Suprapubic skin (tissue), 4 donors: ENCODE data around the gene RAB31. TPM values are rescaled to one million over a fixed set of nuclear protein-coding genes. Genes with fewer than 3 reads are reported as not detected.
A peak's percentile ranks its signal among the peaks of the same experiment; 100 is the strongest.

Source experiments
- DNase-seq, 2 donors: peaks; one replicate each; pipeline ENCODE4 v3.0.0-alpha.2; 2019; ENCODE audit warnings: low spot score in 2 of 2
- H3K27ac ChIP-seq: fragments of 200-600 bp; sonication (generic); one replicate; pipeline ENCODE4 v1.5.1; 2019
- H3K27me3 ChIP-seq: fragments of 200-600 bp; sonication (generic); one replicate; pipeline ENCODE4 v1.5.1; 2019
- H3K36me3 ChIP-seq: fragments of 200-600 bp; sonication (generic); one replicate; pipeline ENCODE4 v1.5.1; 2019
- H3K4me1 ChIP-seq: fragments of 200-600 bp; sonication (generic); one replicate; pipeline ENCODE4 v1.5.1; 2019
- H3K4me3 ChIP-seq: fragments of 200-600 bp; sonication (generic); one replicate; pipeline ENCODE4 v1.5.1; 2019; ENCODE audit warnings: mild to moderate bottlenecking
- H3K9me3 ChIP-seq: fragments of 200-600 bp; sonication (generic); one replicate; pipeline ENCODE4 v1.5.1; 2019
- EP300 ChIP-seq: sonication (generic); formaldehyde crosslinking; IDR thresholded peaks from one replicate; pipeline ENCODE4 v1.6.1; 2017; ENCODE audit warnings: antibody characterized with exemption
- POLR2A ChIP-seq, 2 donors: fragments of 450-650 bp; IDR thresholded peaks; one replicate each; pipeline ENCODE4 v1.6.1; 2017; ENCODE audit warnings: antibody characterized with exemption in 2 of 2, mild to moderate bottlenecking in 2 of 2, moderate library complexity in 2 of 2
- POLR2AphosphoS5 ChIP-seq, 3 donors: sonication (generic); formaldehyde crosslinking; IDR thresholded peaks; one replicate each; pipeline ENCODE4 v1.6.1; 2017; ENCODE audit warnings: antibody characterized with exemption in 3 of 3
- WGBS: methylation state at CpG from one replicate; pipeline ENCODE4 v1.1.5; 2018; 5-methylcytosine and 5-hydroxymethylcytosine counted together
- total RNA-seq, 4 donors: library from RNA; depleted of rRNA; stranded (reverse); fragments of >200 nt; gene quantifications; one replicate each; pipeline ENCODE4 v1.1.0, GENCODE V29; 2016
- TF ChIP-seq, protein P1 (sequence below), 2 donors: fragments of 200-600 bp in 1 of 2; fragments of 450-650 bp in 1 of 2; sonication (generic) in 1 of 2; IDR thresholded peaks; one replicate each; pipeline ENCODE4 v1.5.1; 2016 to 2019; ENCODE audit warnings: antibody characterized with exemption in 2 of 2, mild to moderate bottlenecking in 1 of 2, moderate library complexity in 1 of 2

The RAB31 gene
- total RNA-seq, 4 donors from 2014 or later, result 5.8 to 15.2 (median 11.4) TPM

- no peak overlapping the region for H3K4me3 ChIP-seq
- peak overlapping the region; percentile 59 for H3K27ac ChIP-seq
Observed at GRCh38 chr18:9688036-9688741, 19.9 kb upstream of the RAB31 start.

DNA sequence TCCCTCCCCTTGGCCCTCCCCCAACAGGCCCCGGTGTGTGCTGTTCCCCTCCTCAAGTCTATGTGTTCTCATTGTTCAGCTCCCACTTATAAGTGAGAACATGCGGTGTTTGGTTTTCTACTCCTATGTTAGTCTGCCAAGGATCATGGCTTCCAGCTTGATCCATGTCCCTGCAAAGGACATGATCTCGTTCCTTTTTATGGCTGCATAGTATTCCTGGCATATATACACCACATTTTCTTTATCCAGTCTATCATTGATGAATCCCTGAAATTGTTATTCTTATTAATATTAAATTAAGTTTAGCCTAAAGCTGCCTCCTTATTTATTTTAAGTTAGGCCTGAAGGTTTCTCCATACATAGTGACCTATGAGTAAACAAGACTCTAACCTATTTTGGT lies 18.8 kb upstream of the RAB31 start:
- 88% methylated on average over 3 of the region's 3 CpGs for WGBS
- H3K36me3 ChIP-seq, result no peaks in the 10 kb centered on the region
- H3K4me1 ChIP-seq, result peaks cover 16% of the 10 kb centered on the region
- TF ChIP-seq POLR2A (IDR thresholded peaks at IDR 0.05) (no peak), POLR2AphosphoS5 (IDR thresholded peaks at IDR 0.05) (no peak), EP300 (no peak)
- TF ChIP-seq, protein P1, sequence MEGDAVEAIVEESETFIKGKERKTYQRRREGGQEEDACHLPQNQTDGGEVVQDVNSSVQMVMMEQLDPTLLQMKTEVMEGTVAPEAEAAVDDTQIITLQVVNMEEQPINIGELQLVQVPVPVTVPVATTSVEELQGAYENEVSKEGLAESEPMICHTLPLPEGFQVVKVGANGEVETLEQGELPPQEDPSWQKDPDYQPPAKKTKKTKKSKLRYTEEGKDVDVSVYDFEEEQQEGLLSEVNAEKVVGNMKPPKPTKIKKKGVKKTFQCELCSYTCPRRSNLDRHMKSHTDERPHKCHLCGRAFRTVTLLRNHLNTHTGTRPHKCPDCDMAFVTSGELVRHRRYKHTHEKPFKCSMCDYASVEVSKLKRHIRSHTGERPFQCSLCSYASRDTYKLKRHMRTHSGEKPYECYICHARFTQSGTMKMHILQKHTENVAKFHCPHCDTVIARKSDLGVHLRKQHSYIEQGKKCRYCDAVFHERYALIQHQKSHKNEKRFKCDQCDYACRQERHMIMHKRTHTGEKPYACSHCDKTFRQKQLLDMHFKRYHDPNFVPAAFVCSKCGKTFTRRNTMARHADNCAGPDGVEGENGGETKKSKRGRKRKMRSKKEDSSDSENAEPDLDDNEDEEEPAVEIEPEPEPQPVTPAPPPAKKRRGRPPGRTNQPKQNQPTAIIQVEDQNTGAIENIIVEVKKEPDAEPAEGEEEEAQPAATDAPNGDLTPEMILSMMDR (IDR thresholded peaks at IDR 0.05), result no peak
- no peak overlapping the region for H3K27ac ChIP-seq
- no peak for DNase-seq
- no peaks in the 10 kb centered on the region for H3K9me3 ChIP-seq
- no peaks in the 10 kb centered on the region for H3K27me3 ChIP-seq
- H3K4me3 ChIP-seq, result no peak overlapping the region

More at GRCh38 chr18:9688036-9688741, 19.9 kb upstream of the RAB31 start:
- 64% methylated on average over 19 of the region's 19 CpGs for WGBS
- no peaks in the 10 kb centered on the region for H3K36me3 ChIP-seq
- TF ChIP-seq POLR2A (IDR thresholded peaks at IDR 0.05) (no peak), EP300 (no peak), POLR2AphosphoS5 (IDR thresholded peaks at IDR 0.05) (no peak)
- TF ChIP-seq, protein P1 (IDR thresholded peaks at IDR 0.05), result no peak
- H3K4me1 ChIP-seq, result peaks cover 24% of the 10 kb centered on the region
- no peak for DNase-seq
- no peaks in the 10 kb centered on the region for H3K9me3 ChIP-seq
- no peaks in the 10 kb centered on the region for H3K27me3 ChIP-seq

GRCh38 chr18:9690418-9691188 lies 17.5 kb upstream of the RAB31 start:
- Histone ChIP-seq H3K9me3 (no peaks in the 10 kb centered on the region), H3K27ac (no peak overlapping the region), H3K4me3 (no peak overlapping the region), H3K4me1 (peaks cover 6% of the 10 kb centered on the region), H3K36me3 (no peaks in the 10 kb centered on the region), H3K27me3 (no peaks in the 10 kb centered on the region)
- TF ChIP-seq EP300 (no peak), POLR2A (IDR thresholded peaks at IDR 0.05) (no peak), POLR2AphosphoS5 (IDR thresholded peaks at IDR 0.05) (no peak)
- TF ChIP-seq, protein P1 (IDR thresholded peaks at IDR 0.05), result no peak
- no peak for DNase-seq
- 98% methylated on average over 3 of the region's 3 CpGs for WGBS

DNA sequence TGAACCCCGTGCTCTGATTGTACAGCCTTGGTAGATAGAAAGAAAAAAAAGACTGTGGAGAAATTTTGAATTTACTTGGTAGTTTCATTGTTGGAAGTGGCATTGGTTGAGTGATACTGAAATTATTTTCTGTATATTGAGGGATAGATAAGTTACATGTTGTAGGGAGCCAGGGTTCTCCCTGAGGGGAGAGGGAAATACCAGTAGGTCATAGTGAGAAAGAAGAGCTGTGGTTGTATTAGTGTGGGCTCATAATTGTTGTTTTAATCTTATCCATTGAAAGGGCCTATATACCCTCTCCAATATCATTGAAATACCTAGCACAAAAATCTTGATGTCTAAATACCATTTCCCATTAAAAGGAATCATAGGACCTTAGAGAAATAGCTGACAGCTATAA lies 16.9 kb upstream of the RAB31 start:
- Histone ChIP-seq H3K4me3 (no peak overlapping the region), H3K4me1 (peaks cover 4% of the 10 kb centered on the region), H3K9me3 (no peaks in the 10 kb centered on the region), H3K27me3 (no peaks in the 10 kb centered on the region), H3K36me3 (no peaks in the 10 kb centered on the region), H3K27ac (no peak overlapping the region)
- WGBS, result 52% methylated on average over 1 of the region's 1 CpG
- TF ChIP-seq POLR2A (IDR thresholded peaks at IDR 0.05), result no peak
- no peak for TF ChIP-seq POLR2AphosphoS5 (IDR thresholded peaks at IDR 0.05)
- TF ChIP-seq, protein P1 (IDR thresholded peaks at IDR 0.05), result no peak
- TF ChIP-seq EP300, result no peak
- no peak for DNase-seq

- H3K27me3 ChIP-seq, result no peaks in the 10 kb centered on the region
- 90% methylated on average over 5 of the region's 5 CpGs for WGBS
- TF ChIP-seq EP300 (no peak), POLR2A (IDR thresholded peaks at IDR 0.05) (no peak), POLR2AphosphoS5 (IDR thresholded peaks at IDR 0.05) (no peak)
- TF ChIP-seq, protein P1 (IDR thresholded peaks at IDR 0.05), result no peak
- no peak for DNase-seq
- H3K9me3 ChIP-seq, result no peaks in the 10 kb centered on the region
- H3K27ac ChIP-seq, result no peak overlapping the region
- H3K4me3 ChIP-seq, result no peak overlapping the region
- H3K36me3 ChIP-seq, result no peaks in the 10 kb centered on the region
- no peaks in the 10 kb centered on the region for H3K4me1 ChIP-seq
Observed at GRCh38 chr18:9694174-9694573, 13.9 kb upstream of the RAB31 start.
